GM18861 (cell line): ENCODE data around the gene TUBB3.
A peak's percentile ranks its signal among the peaks of the same experiment; 100 is the strongest.
"Not testable (repeated sequence)": the region's sequence is repeated elsewhere in the genome, so short reads cannot be mapped to it uniquely, and the experiment has no call there.

ENCODE experiments used
- ATAC-seq: cut with Tn5 transposase; IDR thresholded peaks from one replicate; pipeline ENCODE4 v1.9.1; 2021; ENCODE audit not compliant: unreplicated experiment

The TUBB3 gene

GRCh38 chr16:89922884-89923639 is at the start of gene TUBB3:
Gene TUBB3, plus strand, starts transcription at chr16:89923342. Its CDS starts 60 bp downstream, at chr16:89923402.
- no peak for ATAC-seq

GRCh38 chr16:89873972-89874689 is 49.0 kb upstream of the TUBB3 start:
- peak; percentile 35 for ATAC-seq

- not testable (repeated sequence) for ATAC-seq
Observed at GRCh38 chr16:89879123-89879522, 44.0 kb upstream of the TUBB3 start.

- ATAC-seq = no peak
Observed at GRCh38 chr16:89880477-89881367, 42.4 kb upstream of the TUBB3 start.

GRCh38 chr16:89881368-89881730 is 41.8 kb upstream of the TUBB3 start:
- no peak for ATAC-seq

- ATAC-seq = no peak
Observed at GRCh38 chr16:89883346-89884040, 39.6 kb upstream of the TUBB3 start.

- ATAC-seq = no peak
Observed at GRCh38 chr16:89884041-89884421, 39.1 kb upstream of the TUBB3 start.

GRCh38 chr16:89887243-89887642 is 35.9 kb upstream of the TUBB3 start:
- no peak for ATAC-seq

GRCh38 chr16:89890200-89890599 is 32.9 kb upstream of the TUBB3 start:
- ATAC-seq = no peak

- no peak for ATAC-seq
Observed at GRCh38 chr16:89890886-89891657, 32.1 kb upstream of the TUBB3 start.

GRCh38 chr16:89892055-89892630 is 31.0 kb upstream of the TUBB3 start:
- ATAC-seq = no peak

- ATAC-seq = no peak
Observed at GRCh38 chr16:89892635-89893034, 30.5 kb upstream of the TUBB3 start.

- ATAC-seq = no peak
Observed at GRCh38 chr16:89893642-89894548, 29.2 kb upstream of the TUBB3 start.

GRCh38 chr16:89895482-89896250 is 27.5 kb upstream of the TUBB3 start:
- ATAC-seq = no peak

GRCh38 chr16:89897204-89897603 is 25.9 kb upstream of the TUBB3 start:
- ATAC-seq = no peak

- ATAC-seq = no peak
Observed at GRCh38 chr16:89898201-89898967, 24.8 kb upstream of the TUBB3 start.

- no peak for ATAC-seq
Observed at GRCh38 chr16:89899879-89900481, 23.2 kb upstream of the TUBB3 start.
